ENCODE data around the gene FGD2.
A peak's percentile ranks its signal among the peaks of the same experiment; 100 is the strongest.

The FGD2 gene

DNA sequence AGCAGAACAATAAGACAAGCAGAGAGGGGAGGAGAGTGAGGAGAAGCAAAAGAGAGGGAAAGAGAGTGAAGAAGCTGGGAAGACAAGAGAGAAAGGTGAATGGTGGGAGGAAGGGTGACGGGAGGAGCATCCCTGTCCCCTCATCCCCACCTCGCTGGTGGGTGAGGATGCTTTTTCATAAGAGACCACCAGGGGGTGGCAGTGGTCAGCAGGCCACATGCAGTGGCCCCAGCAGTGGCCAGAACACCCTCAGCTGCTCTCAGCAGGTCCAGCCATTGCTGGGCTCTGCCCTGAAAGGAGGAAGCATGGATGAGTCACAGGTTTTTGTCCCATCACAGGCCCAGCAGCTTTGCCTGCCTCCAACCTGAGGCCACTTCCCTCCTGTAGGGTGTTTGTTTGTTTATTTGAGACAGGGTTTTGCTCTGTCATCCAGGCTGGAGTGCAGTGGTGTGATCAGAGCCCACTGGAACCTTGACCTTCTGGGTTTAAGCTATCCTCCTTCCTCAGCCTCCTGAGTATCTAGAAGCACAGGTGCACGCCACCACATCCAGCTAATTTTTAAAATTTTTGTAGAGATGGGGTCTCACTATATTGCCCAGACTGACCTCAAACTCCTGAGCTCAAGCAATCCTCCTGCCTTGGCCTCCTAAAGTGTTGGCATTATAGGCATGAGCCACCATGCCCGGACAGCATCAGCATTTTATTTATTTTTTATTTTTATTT lies 24.0 kb downstream of the FGD2 start:
- ChIA-PET POLR2A (interaction anchor here (0.6 to 2.5 kb wide), 7 partner anchors 108 to 181 kb away, joined by 3 to 9 read pairs (median 4); no protein-coding TSS in a partner anchor), CTCF (interaction anchor here (0.6 to 20.3 kb wide), 30 partner anchors 10 to 485 kb away, joined by 3 to 845 read pairs (median 4); partner anchors contain the start of gene PIM1)
- Histone ChIP-seq H3K27ac (ENCODE audit: extremely low read depth, low read depth, low read length) (no peak overlapping the region), H3K4me1 (ENCODE audit: control insufficient read depth, insufficient read depth, low read length) (no peaks in the 10 kb centered on the region), H3K36me3 (ENCODE audit: control insufficient read depth in 2 of 2, insufficient read depth in 1 of 2, low read length in 2 of 2) (no peaks in the 10 kb centered on the region), H3K9me3 (ENCODE audit: control insufficient read depth, insufficient read depth, low read depth, low read length) (no peaks in the 10 kb centered on the region), H3K4me3 (ENCODE audit: low read depth, low read length) (no peak overlapping the region)
- TF ChIP-seq GLIS2 (tag by site-specific recombination; IDR thresholded peaks at IDR 0.05): peak; percentile 22; the same call in 1 of the 2 replicates
- TF ChIP-seq, protein P1, sequence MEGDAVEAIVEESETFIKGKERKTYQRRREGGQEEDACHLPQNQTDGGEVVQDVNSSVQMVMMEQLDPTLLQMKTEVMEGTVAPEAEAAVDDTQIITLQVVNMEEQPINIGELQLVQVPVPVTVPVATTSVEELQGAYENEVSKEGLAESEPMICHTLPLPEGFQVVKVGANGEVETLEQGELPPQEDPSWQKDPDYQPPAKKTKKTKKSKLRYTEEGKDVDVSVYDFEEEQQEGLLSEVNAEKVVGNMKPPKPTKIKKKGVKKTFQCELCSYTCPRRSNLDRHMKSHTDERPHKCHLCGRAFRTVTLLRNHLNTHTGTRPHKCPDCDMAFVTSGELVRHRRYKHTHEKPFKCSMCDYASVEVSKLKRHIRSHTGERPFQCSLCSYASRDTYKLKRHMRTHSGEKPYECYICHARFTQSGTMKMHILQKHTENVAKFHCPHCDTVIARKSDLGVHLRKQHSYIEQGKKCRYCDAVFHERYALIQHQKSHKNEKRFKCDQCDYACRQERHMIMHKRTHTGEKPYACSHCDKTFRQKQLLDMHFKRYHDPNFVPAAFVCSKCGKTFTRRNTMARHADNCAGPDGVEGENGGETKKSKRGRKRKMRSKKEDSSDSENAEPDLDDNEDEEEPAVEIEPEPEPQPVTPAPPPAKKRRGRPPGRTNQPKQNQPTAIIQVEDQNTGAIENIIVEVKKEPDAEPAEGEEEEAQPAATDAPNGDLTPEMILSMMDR (tag by site-specific recombination; IDR thresholded peaks at IDR 0.05): peak; percentile 67
- peak; percentile 41 for TF ChIP-seq ZNF654 (tag by site-specific recombination; IDR thresholded peaks at IDR 0.05; ENCODE audit: low read depth)
- no peak for TF ChIP-seq ZXDB (tag by site-specific recombination; IDR thresholded peaks at IDR 0.05)
- TF ChIP-seq, protein P2, sequence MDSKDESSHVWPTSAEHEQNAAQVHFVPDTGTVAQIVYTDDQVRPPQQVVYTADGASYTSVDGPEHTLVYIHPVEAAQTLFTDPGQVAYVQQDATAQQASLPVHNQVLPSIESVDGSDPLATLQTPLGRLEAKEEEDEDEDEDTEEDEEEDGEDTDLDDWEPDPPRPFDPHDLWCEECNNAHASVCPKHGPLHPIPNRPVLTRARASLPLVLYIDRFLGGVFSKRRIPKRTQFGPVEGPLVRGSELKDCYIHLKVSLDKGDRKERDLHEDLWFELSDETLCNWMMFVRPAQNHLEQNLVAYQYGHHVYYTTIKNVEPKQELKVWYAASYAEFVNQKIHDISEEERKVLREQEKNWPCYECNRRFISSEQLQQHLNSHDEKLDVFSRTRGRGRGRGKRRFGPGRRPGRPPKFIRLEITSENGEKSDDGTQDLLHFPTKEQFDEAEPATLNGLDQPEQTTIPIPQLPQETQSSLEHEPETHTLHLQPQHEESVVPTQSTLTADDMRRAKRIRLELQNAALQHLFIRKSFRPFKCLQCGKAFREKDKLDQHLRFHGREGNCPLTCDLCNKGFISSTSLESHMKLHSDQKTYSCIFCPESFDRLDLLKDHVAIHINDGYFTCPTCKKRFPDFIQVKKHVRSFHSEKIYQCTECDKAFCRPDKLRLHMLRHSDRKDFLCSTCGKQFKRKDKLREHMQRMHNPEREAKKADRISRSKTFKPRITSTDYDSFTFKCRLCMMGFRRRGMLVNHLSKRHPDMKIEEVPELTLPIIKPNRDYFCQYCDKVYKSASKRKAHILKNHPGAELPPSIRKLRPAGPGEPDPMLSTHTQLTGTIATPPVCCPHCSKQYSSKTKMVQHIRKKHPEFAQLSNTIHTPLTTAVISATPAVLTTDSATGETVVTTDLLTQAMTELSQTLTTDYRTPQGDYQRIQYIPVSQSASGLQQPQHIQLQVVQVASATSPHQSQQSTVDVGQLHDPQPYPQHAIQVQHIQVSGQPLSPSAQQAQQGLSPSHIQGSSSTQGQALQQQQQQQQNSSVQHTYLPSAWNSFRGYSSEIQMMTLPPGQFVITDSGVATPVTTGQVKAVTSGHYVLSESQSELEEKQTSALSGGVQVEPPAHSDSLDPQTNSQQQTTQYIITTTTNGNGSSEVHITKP (tag by site-specific recombination; IDR thresholded peaks at IDR 0.05): 0 out of 2 replicates have a peak, but pooled peaks have one; percentile 18
- peak; percentile 48; the same call in 1 of the 2 replicates for TF ChIP-seq ZNF366 (tag by site-specific recombination; conservative IDR thresholded peaks at IDR 0.05)
- TF ChIP-seq, protein P3, sequence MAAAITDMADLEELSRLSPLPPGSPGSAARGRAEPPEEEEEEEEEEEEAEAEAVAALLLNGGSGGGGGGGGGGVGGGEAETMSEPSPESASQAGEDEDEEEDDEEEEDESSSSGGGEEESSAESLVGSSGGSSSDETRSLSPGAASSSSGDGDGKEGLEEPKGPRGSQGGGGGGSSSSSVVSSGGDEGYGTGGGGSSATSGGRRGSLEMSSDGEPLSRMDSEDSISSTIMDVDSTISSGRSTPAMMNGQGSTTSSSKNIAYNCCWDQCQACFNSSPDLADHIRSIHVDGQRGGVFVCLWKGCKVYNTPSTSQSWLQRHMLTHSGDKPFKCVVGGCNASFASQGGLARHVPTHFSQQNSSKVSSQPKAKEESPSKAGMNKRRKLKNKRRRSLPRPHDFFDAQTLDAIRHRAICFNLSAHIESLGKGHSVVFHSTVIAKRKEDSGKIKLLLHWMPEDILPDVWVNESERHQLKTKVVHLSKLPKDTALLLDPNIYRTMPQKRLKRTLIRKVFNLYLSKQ (tag by site-specific recombination; IDR thresholded peaks at IDR 0.05; ENCODE audit: borderline replicate concordance): no peak
- TF ChIP-seq, protein P4, sequence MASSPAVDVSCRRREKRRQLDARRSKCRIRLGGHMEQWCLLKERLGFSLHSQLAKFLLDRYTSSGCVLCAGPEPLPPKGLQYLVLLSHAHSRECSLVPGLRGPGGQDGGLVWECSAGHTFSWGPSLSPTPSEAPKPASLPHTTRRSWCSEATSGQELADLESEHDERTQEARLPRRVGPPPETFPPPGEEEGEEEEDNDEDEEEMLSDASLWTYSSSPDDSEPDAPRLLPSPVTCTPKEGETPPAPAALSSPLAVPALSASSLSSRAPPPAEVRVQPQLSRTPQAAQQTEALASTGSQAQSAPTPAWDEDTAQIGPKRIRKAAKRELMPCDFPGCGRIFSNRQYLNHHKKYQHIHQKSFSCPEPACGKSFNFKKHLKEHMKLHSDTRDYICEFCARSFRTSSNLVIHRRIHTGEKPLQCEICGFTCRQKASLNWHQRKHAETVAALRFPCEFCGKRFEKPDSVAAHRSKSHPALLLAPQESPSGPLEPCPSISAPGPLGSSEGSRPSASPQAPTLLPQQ (tag by site-specific recombination; IDR thresholded peaks at IDR 0.05): peak; percentile 54; the same call in 1 of the 2 replicates
- TF ChIP-seq, protein P5, sequence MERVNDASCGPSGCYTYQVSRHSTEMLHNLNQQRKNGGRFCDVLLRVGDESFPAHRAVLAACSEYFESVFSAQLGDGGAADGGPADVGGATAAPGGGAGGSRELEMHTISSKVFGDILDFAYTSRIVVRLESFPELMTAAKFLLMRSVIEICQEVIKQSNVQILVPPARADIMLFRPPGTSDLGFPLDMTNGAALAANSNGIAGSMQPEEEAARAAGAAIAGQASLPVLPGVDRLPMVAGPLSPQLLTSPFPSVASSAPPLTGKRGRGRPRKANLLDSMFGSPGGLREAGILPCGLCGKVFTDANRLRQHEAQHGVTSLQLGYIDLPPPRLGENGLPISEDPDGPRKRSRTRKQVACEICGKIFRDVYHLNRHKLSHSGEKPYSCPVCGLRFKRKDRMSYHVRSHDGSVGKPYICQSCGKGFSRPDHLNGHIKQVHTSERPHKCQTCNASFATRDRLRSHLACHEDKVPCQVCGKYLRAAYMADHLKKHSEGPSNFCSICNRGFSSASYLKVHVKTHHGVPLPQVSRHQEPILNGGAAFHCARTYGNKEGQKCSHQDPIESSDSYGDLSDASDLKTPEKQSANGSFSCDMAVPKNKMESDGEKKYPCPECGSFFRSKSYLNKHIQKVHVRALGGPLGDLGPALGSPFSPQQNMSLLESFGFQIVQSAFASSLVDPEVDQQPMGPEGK (tag by site-specific recombination; IDR thresholded peaks at IDR 0.05): peak; percentile 41; the same call in 1 of the 2 replicates
- no peak for TF ChIP-seq ZNF791 (tag by site-specific recombination; IDR thresholded peaks at IDR 0.05)
- TF ChIP-seq GLIS1 (tag by site-specific recombination; IDR thresholded peaks at IDR 0.05): 0 out of 2 replicates have a peak, but pooled peaks have one; percentile 15
- TF ChIP-seq ZNF423 (tag by site-specific recombination; IDR thresholded peaks at IDR 0.05): no peak
- peak; percentile 96 for TF ChIP-seq ZIC2 (tag by site-specific recombination; IDR thresholded peaks at IDR 0.05)
- peak; percentile 75 for TF ChIP-seq PRDM1 (tag by site-specific recombination; IDR thresholded peaks at IDR 0.05)
- TF ChIP-seq ZSCAN16 (tag by site-specific recombination; IDR thresholded peaks at IDR 0.05): peak; percentile 32
- TF ChIP-seq KLF8 (tag by site-specific recombination; IDR thresholded peaks at IDR 0.05): 0 out of 2 replicates have a peak, but pooled peaks have one; percentile 17
- peak; percentile 74; the same call in 1 of the 2 replicates for TF ChIP-seq ZNF394 (tag by site-specific recombination; IDR thresholded peaks at IDR 0.05; ENCODE audit: borderline replicate concordance)
- TF ChIP-seq ZNF121 (tag by site-specific recombination; IDR thresholded peaks at IDR 0.05): peak; percentile 66
- no peak for TF ChIP-seq ZNF311 (tag by site-specific recombination; IDR thresholded peaks at IDR 0.05; ENCODE audit: borderline replicate concordance)
- TF ChIP-seq ZFP69B (tag by site-specific recombination; IDR thresholded peaks at IDR 0.05): peak; percentile 62
- no peak for TF ChIP-seq ZNF10 (tag by site-specific recombination; IDR thresholded peaks at IDR 0.05)
- no peak for TF ChIP-seq ZNF768 (tag by site-specific recombination; IDR thresholded peaks at IDR 0.05)
- no peak for TF ChIP-seq BCL11A (tag by site-specific recombination; IDR thresholded peaks at IDR 0.05; ENCODE audit: low read depth)
- TF ChIP-seq, protein P6, sequence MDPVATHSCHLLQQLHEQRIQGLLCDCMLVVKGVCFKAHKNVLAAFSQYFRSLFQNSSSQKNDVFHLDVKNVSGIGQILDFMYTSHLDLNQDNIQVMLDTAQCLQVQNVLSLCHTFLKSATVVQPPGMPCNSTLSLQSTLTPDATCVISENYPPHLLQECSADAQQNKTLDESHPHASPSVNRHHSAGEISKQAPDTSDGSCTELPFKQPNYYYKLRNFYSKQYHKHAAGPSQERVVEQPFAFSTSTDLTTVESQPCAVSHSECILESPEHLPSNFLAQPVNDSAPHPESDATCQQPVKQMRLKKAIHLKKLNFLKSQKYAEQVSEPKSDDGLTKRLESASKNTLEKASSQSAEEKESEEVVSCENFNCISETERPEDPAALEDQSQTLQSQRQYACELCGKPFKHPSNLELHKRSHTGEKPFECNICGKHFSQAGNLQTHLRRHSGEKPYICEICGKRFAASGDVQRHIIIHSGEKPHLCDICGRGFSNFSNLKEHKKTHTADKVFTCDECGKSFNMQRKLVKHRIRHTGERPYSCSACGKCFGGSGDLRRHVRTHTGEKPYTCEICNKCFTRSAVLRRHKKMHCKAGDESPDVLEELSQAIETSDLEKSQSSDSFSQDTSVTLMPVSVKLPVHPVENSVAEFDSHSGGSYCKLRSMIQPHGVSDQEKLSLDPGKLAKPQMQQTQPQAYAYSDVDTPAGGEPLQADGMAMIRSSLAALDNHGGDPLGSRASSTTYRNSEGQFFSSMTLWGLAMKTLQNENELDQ (tag by site-specific recombination; IDR thresholded peaks at IDR 0.05; ENCODE audit: low read depth): no peak

All from HEK293 (cell line).